Measurements from ENCODE around the gene TOMM20L. TPM values are rescaled to one million over a fixed set of nuclear protein-coding genes. Genes with fewer than 3 reads are reported as not detected.
"Not testable (repeated sequence)": the region's sequence is repeated elsewhere in the genome, so short reads cannot be mapped to it uniquely, and the experiment has no call there.

Gene TOMM20L
- total and polyA plus RNA-seq, 10 donors, result 0.29 to 1.1 (median 0.95) TPM; not detected in 7

GRCh38 chr14:58408681-58409215 is 13.0 kb downstream of the TOMM20L start:
- H3K27me3 ChIP-seq (replicated peaks in 1 of 7), result no peaks in the 10 kb centered on the region
- H3K27ac ChIP-seq, result no peak overlapping the region
- H3K4me3 ChIP-seq, result no peak overlapping the region
- DNase-seq, result no peak
- intact Hi-C loops (cut with DNase I; ENCODE audit: low total_unique reads), result no loop called here
- H3K4me1 ChIP-seq, result no peaks in the 10 kb centered on the region
- no peaks in the 10 kb centered on the region for H3K9me3 ChIP-seq
- peaks cover 0 to 68% (median 45%) of the 10 kb centered on the region in 6 donors for H3K36me3 ChIP-seq
- WGBS, 5 donors, result 94 to 96% (median 95%) methylated on average over 3 of the region's 3 CpGs
- TF ChIP-seq, protein P1, sequence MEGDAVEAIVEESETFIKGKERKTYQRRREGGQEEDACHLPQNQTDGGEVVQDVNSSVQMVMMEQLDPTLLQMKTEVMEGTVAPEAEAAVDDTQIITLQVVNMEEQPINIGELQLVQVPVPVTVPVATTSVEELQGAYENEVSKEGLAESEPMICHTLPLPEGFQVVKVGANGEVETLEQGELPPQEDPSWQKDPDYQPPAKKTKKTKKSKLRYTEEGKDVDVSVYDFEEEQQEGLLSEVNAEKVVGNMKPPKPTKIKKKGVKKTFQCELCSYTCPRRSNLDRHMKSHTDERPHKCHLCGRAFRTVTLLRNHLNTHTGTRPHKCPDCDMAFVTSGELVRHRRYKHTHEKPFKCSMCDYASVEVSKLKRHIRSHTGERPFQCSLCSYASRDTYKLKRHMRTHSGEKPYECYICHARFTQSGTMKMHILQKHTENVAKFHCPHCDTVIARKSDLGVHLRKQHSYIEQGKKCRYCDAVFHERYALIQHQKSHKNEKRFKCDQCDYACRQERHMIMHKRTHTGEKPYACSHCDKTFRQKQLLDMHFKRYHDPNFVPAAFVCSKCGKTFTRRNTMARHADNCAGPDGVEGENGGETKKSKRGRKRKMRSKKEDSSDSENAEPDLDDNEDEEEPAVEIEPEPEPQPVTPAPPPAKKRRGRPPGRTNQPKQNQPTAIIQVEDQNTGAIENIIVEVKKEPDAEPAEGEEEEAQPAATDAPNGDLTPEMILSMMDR (IDR thresholded peaks at IDR 0.05 in 8 of 11, conservative IDR thresholded peaks at IDR 0.05 in 3 of 11), result no peak
- TF ChIP-seq POLR2AphosphoS5 (IDR thresholded peaks at IDR 0.05) (no peak), POLR2A (IDR thresholded peaks at IDR 0.05) (no peak)

DNA sequence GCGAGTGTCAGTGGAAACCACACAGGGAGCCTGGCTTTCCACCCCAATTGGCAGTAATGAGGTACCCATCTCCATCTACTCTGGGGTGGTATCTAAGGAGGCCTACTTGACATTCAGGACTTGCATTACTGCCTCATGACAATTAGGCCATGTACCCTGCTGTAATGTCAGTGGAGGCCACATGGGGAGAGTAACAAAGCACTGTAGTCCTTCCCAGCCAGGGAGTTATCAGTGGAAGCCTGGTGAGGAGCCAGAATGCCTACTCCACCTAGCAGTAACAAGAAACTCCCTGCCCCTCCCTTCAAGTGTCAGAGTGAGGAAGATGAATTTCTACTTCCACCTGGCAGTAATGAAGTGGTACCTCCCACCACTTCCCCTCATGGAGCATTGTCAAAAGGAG is 19.1 kb downstream of the TOMM20L start:
- H3K27ac ChIP-seq, result no peak overlapping the region
- H3K4me1 ChIP-seq, result peaks cover 0 to 4% (median 0%) of the 10 kb centered on the region in 6 donors
- 91 to 96% (median 93%) methylated on average over 1 of the region's 1 CpG for WGBS, 5 donors
- TF ChIP-seq POLR2A (IDR thresholded peaks at IDR 0.05) (no peak), POLR2AphosphoS5 (IDR thresholded peaks at IDR 0.05) (no peak)
- TF ChIP-seq, protein P1 (IDR thresholded peaks at IDR 0.05 in 8 of 11, conservative IDR thresholded peaks at IDR 0.05 in 3 of 11), result no peak
- no peak for DNase-seq
- peaks cover 0 to 9% (median 0%) of the 10 kb centered on the region in 8 donors for H3K9me3 ChIP-seq
- intact Hi-C loops (cut with DNase I; ENCODE audit: low total_unique reads), result no loop called here
- H3K36me3 ChIP-seq, result peaks cover 3 to 98% (median 39%) of the 10 kb centered on the region in 6 donors
- H3K4me3 ChIP-seq, result no peak overlapping the region
- no peaks in the 10 kb centered on the region for H3K27me3 ChIP-seq (replicated peaks in 1 of 7)

DNA sequence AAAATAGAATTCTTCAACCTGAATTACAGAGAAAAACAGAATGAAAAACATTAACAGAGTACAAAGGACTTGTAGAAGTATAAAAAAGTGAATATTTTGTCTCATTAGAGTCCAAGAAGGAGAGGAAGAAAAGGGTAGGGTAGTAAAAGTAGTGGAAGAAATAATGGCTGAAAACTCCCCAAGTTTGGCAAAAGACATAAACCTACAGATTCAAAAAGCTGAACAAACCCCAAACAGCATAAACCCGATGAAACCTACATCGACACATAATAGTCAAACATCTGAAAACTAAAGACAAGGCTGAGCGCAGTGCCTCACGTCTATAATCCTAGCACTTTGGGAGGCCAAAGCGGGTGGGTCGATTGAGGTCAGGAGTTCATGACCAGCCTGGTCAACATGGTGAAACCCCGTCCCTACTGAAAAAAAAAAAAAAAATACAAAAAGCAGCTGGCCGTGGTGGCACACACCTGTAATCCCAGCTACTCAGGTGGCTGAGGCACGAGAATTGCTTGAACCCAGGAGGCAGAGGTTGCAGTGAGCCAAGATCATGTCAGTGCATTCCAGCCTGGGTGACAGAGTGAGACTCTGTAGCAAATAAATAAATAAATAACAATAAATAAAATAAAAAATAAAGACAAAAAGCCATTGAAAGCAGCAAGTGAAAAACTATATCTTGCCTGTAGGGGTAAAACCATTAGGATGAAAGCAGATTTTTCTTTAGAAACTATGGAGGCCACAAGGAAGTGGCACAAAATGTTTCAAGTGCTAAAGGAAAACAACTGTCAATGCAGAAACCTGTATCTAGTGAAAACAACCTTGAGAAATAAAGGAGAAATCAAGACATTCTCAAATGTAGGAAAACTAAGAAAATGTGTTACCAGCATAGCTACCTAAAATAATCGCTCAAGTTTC is 20.2 kb downstream of the TOMM20L start:
- TF ChIP-seq POLR2A (IDR thresholded peaks at IDR 0.05), result no peak
- Histone ChIP-seq H3K4me1 (peaks cover 0 to 4% (median 0%) of the 10 kb centered on the region in 6 donors), H3K27me3 (replicated peaks in 1 of 7) (no peaks in the 10 kb centered on the region), H3K9me3 (peaks cover 0 to 9% (median 0%) of the 10 kb centered on the region in 8 donors), H3K27ac (no peak overlapping the region), H3K36me3 (peaks cover 3 to 98% (median 36%) of the 10 kb centered on the region in 6 donors), H3K4me3 (no peak overlapping the region)
- no peak for DNase-seq
- intact Hi-C loops (cut with DNase I; ENCODE audit: low total_unique reads), result no loop called here
- WGBS, 5 donors, result 94 to 97% (median 96%) methylated on average over 10 of the region's 10 CpGs

- H3K27me3 ChIP-seq (replicated peaks in 1 of 7); H3K4me1 ChIP-seq; H3K27ac ChIP-seq; intact Hi-C loops (cut with DNase I; ENCODE audit: low total_unique reads); DNase-seq; H3K9me3 ChIP-seq; H3K4me3 ChIP-seq: not testable (repeated sequence)
- WGBS, 5 donors, result 89 to 95% (median 93%) methylated on average over 1 of the region's 1 CpG
- H3K36me3 ChIP-seq, result peaks cover 3 to 98% (median 36%) of the 10 kb centered on the region in 6 donors
Measured at GRCh38 chr14:58416934-58417333, 21.2 kb downstream of the TOMM20L start.

All from spleen (tissue), 11 donors.